GM12891 (cell line): ENCODE data around the gene C14orf93.

ENCODE experiments used
- DNase-seq: peaks from one replicate; pipeline ENCODE4 v3.0.0; 2011; ENCODE audit warnings: low spot score; ENCODE audit not compliant: insufficient read length
- FAIRE-seq: peaks from 2 replicates; lab custom pipeline; 2011; peaks lifted over from hg19 to GRCh38; lab: Jason Lieb, UNC
- PAX5 ChIP-seq: IDR thresholded peaks from 2 replicates; pipeline ENCODE4 v1.6.1; 2011; ENCODE audit warnings: low read length, moderate library complexity, mild to moderate bottlenecking; ENCODE audit not compliant: insufficient read depth, severe bottlenecking
- POLR2A ChIP-seq: IDR thresholded peaks from 2 replicates; pipeline ENCODE4 v1.6.1; 2011; ENCODE audit warnings: low read depth, low read length, control low read depth
- POLR2AphosphoS5 ChIP-seq: IDR thresholded peaks from 2 replicates; pipeline ENCODE4 v1.6.1; 2011; ENCODE audit warnings: low read depth, low read length, control low read depth
- POU2F2 ChIP-seq: IDR thresholded peaks from 2 replicates; pipeline ENCODE4 v1.6.1; 2011; ENCODE audit warnings: low read depth, mild to moderate bottlenecking, control low read depth, low read length, moderate library complexity
- SPI1 ChIP-seq: IDR thresholded peaks from 2 replicates; pipeline ENCODE4 v1.6.1; 2011; ENCODE audit warnings: low read depth, low read length, control low read depth
- TAF1 ChIP-seq: IDR thresholded peaks from 2 replicates; pipeline ENCODE4 v1.6.1; 2011; ENCODE audit warnings: low read depth, low read length, control low read depth

The C14orf93 gene

GRCh38 chr14:23033801-23034497 lies 24.0 kb upstream of the C14orf93 start:
- TF ChIP-seq POLR2AphosphoS5 (no peak), SPI1 (0 out of 2 replicates have a peak, but pooled peaks have one; percentile 4)
- no peak for DNase-seq
- no peak for FAIRE-seq

- TF ChIP-seq SPI1 (no peak), POLR2AphosphoS5 (no peak), PAX5 (no peak), TAF1 (no peak), POLR2A (no peak), POU2F2 (no peak)
- FAIRE-seq (no peak), DNase-seq (no peak)
These were observed 23.3 kb upstream of the C14orf93 start for GRCh38 chr14:23033251-23033727.

- DNase-seq (no peak), FAIRE-seq (no peak)
- TF ChIP-seq POLR2AphosphoS5 (no peak), SPI1 (no peak), PAX5 (no peak), TAF1 (no peak), POU2F2 (no peak), POLR2A (no peak)
These were observed 21.0 kb upstream of the C14orf93 start for GRCh38 chr14:23030936-23031335.

- DNase-seq = no peak
- TF ChIP-seq TAF1 (no peak), SPI1 (no peak), PAX5 (no peak), POU2F2 (no peak), POLR2AphosphoS5 (no peak), POLR2A (no peak)
- no peak for FAIRE-seq
These were observed 18.9 kb upstream of the C14orf93 start for GRCh38 chr14:23028799-23029198.

- no peak for DNase-seq
- FAIRE-seq = no peak
- TF ChIP-seq TAF1 (no peak), POLR2A (no peak), PAX5 (no peak), POLR2AphosphoS5 (no peak), SPI1 (no peak), POU2F2 (no peak)
These were observed 15.3 kb upstream of the C14orf93 start for GRCh38 chr14:23025151-23025814.

GRCh38 chr14:23024612-23025075 lies 14.7 kb upstream of the C14orf93 start:
- DNase-seq = no peak
- FAIRE-seq = no peak
- no peak for TF ChIP-seq POLR2A
- no peak for TF ChIP-seq POU2F2
- TF ChIP-seq POLR2AphosphoS5 = no peak
- TF ChIP-seq TAF1 = no peak
- TF ChIP-seq SPI1 = no peak
- no peak for TF ChIP-seq PAX5

GRCh38 chr14:23023795-23024152 lies 13.8 kb upstream of the C14orf93 start:
- TF ChIP-seq TAF1 = no peak
- TF ChIP-seq POU2F2 = no peak
- TF ChIP-seq SPI1 = no peak
- no peak for TF ChIP-seq PAX5
- TF ChIP-seq POLR2A = no peak
- no peak for TF ChIP-seq POLR2AphosphoS5
- FAIRE-seq = no peak
- DNase-seq = no peak

GRCh38 chr14:23023022-23023794 lies 13.3 kb upstream of the C14orf93 start:
- FAIRE-seq (no peak), DNase-seq (no peak)
- TF ChIP-seq POLR2AphosphoS5 (no peak), TAF1 (no peak), POU2F2 (no peak), SPI1 (no peak), POLR2A (no peak), PAX5 (no peak)

GRCh38 chr14:23021889-23022442 lies 12.0 kb upstream of the C14orf93 start:
- FAIRE-seq = no peak
- no peak for TF ChIP-seq POLR2AphosphoS5
- TF ChIP-seq POU2F2 = no peak
- TF ChIP-seq POLR2A = no peak
- no peak for TF ChIP-seq PAX5
- TF ChIP-seq SPI1 = no peak
- TF ChIP-seq TAF1 = no peak

More at GRCh38 chr14:23021889-23022442, 12.0 kb upstream of the C14orf93 start:
- no peak for DNase-seq
